OCI-LY3 (cell line): ENCODE results near the gene TPX2.

ENCODE experiments used
- CTCF ChIP-seq: fragments of 200-600, 300-600 bp; sonication (generic); IDR thresholded peaks from 2 replicates; pipeline ENCODE4 v1.5.1; 2014; ENCODE audit warnings: antibody characterized with exemption, low read length, low read depth
- EZH2phosphoT487 ChIP-seq: fragments of 200-600 bp; shearing (Covaris generic); IDR thresholded peaks from 2 replicates; pipeline ENCODE4 v1.6.1; 2018; ENCODE audit warnings: antibody characterized with exemption, mixed run types, low read depth

GRCh38 chr20:31707258-31707615 is 31.9 kb upstream of the TPX2 start:
- TF ChIP-seq CTCF = no peak
- TF ChIP-seq EZH2phosphoT487 = no peak
